Loucy (cell line): ENCODE results near the gene PPFIA3.
"Not testable (repeated sequence)": the region's sequence is repeated elsewhere in the genome, so short reads cannot be mapped to it uniquely, and the experiment has no call there.

Experiments used
- EZH2phosphoT487 ChIP-seq: fragments of 200-600 bp; IDR thresholded peaks from 2 replicates; pipeline ENCODE4 v1.6.1; 2018; ENCODE audit warnings: antibody characterized with exemption, mild to moderate bottlenecking, moderate library complexity, borderline replicate concordance
- TF ChIP-seq, protein P1 (sequence below): fragments of 200-600 bp; sonication (generic); conservative IDR thresholded peaks from 2 replicates; pipeline ENCODE4 v1.5.1; 2014; ENCODE audit warnings: mild to moderate bottlenecking, antibody characterized with exemption, low read length

DNA sequence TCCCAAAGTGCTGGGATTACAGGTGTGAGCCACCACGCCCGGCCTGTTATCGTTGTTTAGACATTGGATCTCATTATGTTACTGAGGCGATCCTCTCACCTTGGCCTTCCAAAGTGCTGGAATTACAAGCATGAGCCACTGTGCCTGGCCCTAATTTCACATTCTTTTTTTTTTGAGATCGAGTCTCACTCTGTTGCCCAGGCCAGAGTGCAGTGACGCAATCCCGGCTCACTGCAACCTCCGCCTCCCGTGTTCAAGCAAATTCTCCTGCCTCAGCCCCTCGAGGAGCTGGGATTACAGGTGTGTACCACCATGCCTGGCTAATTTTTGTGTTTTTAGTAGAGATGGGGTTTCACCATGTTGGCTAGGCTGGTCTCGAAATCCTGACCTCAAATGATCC is 3.9 kb downstream of the PPFIA3 start:
- TF ChIP-seq, protein P1, sequence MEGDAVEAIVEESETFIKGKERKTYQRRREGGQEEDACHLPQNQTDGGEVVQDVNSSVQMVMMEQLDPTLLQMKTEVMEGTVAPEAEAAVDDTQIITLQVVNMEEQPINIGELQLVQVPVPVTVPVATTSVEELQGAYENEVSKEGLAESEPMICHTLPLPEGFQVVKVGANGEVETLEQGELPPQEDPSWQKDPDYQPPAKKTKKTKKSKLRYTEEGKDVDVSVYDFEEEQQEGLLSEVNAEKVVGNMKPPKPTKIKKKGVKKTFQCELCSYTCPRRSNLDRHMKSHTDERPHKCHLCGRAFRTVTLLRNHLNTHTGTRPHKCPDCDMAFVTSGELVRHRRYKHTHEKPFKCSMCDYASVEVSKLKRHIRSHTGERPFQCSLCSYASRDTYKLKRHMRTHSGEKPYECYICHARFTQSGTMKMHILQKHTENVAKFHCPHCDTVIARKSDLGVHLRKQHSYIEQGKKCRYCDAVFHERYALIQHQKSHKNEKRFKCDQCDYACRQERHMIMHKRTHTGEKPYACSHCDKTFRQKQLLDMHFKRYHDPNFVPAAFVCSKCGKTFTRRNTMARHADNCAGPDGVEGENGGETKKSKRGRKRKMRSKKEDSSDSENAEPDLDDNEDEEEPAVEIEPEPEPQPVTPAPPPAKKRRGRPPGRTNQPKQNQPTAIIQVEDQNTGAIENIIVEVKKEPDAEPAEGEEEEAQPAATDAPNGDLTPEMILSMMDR, result not testable (repeated sequence)
- TF ChIP-seq EZH2phosphoT487, result not testable (repeated sequence)
